Measurements from ENCODE around the gene RSPO1. TPM values are rescaled to one million over a fixed set of nuclear protein-coding genes. Genes with fewer than 3 reads are reported as not detected.

The RSPO1 gene
- total and polyA plus RNA-seq, 2 of the 4 experiments (the other 2 are of a cell fraction), result not detected

DNA sequence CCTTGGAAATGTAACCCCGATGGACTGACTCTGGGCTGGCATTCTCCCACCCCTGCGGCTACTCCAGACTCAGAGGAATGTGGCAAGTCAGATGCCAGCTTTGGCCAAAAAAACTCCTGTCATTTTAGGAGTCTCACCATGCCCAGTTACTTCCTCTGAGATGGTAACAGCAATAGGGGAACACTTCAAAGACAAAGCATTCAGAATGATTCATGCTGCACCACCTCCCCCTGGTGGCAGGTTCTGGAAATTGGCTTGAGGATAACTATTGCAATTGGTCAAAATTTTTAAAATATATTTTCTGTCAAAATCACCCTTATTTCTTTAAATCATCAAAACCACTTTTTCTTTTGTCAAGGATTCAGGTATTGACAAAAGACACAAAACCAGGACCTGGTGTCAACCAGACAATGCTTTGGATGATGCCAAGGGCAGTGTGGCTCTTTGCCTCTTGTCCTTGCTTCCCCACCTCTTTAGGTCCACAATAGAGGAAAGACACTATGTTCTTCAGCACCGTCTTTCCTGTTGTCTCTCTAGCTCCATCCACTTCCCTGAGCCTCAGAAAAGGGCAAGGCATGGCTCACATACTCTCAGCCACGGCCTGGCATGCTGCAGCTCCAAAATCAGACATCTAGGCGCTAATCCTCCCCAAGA, 47.8 kb upstream of the RSPO1 start:
- POLR2A ChIA-PET (ENCODE audit: unreplicated experiment), result no interaction called here
- TF ChIP-seq MAFK (IDR thresholded peaks at IDR 0.05; ENCODE audit: low read depth, low read length) (no peak), MXI1 (IDR thresholded peaks at IDR 0.05; ENCODE audit: borderline replicate concordance, low read depth, low read length) (no peak), RAD21 (IDR thresholded peaks at IDR 0.05; ENCODE audit: low read length) (peak; percentile 88), FOS (IDR thresholded peaks at IDR 0.05; ENCODE audit: low read depth, low read length) (no peak), NFE2L2 (IDR thresholded peaks at IDR 0.05; ENCODE audit: low read depth, low read length) (no peak), BHLHE40 (IDR thresholded peaks at IDR 0.05; ENCODE audit: low read depth, low read length) (no peak), POLR2A (IDR thresholded peaks at IDR 0.05; ENCODE audit: low read depth, low read length) (peak; percentile 37; the same call in 1 of the 2 replicates), RCOR1 (IDR thresholded peaks at IDR 0.05; ENCODE audit: insufficient replicate concordance, low read length) (no peak), CEBPB (IDR thresholded peaks at IDR 0.05; ENCODE audit: low read depth, low read length) (no peak), SMC3 (IDR thresholded peaks at IDR 0.05; ENCODE audit: low read depth, low read length) (peak; percentile 83), MAZ (IDR thresholded peaks at IDR 0.05; ENCODE audit: borderline replicate concordance, low read depth, low read length) (no peak), RFX5 (IDR thresholded peaks at IDR 0.05; ENCODE audit: low read depth, low read length) (no peak)
- TF ChIP-seq, protein P1, sequence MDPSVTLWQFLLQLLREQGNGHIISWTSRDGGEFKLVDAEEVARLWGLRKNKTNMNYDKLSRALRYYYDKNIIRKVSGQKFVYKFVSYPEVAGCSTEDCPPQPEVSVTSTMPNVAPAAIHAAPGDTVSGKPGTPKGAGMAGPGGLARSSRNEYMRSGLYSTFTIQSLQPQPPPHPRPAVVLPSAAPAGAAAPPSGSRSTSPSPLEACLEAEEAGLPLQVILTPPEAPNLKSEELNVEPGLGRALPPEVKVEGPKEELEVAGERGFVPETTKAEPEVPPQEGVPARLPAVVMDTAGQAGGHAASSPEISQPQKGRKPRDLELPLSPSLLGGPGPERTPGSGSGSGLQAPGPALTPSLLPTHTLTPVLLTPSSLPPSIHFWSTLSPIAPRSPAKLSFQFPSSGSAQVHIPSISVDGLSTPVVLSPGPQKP (IDR thresholded peaks at IDR 0.05; ENCODE audit: borderline replicate concordance, low read depth, low read length), result no peak
- TF ChIP-seq, protein P2, sequence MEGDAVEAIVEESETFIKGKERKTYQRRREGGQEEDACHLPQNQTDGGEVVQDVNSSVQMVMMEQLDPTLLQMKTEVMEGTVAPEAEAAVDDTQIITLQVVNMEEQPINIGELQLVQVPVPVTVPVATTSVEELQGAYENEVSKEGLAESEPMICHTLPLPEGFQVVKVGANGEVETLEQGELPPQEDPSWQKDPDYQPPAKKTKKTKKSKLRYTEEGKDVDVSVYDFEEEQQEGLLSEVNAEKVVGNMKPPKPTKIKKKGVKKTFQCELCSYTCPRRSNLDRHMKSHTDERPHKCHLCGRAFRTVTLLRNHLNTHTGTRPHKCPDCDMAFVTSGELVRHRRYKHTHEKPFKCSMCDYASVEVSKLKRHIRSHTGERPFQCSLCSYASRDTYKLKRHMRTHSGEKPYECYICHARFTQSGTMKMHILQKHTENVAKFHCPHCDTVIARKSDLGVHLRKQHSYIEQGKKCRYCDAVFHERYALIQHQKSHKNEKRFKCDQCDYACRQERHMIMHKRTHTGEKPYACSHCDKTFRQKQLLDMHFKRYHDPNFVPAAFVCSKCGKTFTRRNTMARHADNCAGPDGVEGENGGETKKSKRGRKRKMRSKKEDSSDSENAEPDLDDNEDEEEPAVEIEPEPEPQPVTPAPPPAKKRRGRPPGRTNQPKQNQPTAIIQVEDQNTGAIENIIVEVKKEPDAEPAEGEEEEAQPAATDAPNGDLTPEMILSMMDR (conservative IDR thresholded peaks at IDR 0.05; ENCODE audit: low read depth, low read length), result peak; percentile 91
- TF ChIP-seq, protein P3, sequence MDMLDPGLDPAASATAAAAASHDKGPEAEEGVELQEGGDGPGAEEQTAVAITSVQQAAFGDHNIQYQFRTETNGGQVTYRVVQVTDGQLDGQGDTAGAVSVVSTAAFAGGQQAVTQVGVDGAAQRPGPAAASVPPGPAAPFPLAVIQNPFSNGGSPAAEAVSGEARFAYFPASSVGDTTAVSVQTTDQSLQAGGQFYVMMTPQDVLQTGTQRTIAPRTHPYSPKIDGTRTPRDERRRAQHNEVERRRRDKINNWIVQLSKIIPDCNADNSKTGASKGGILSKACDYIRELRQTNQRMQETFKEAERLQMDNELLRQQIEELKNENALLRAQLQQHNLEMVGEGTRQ (IDR thresholded peaks at IDR 0.05; ENCODE audit: low read depth, low read length), result no peak

More for the DNA sequence above, 47.8 kb upstream of the RSPO1 start:
- Histone ChIP-seq H4K8ac (ENCODE audit: low read depth in 2 of 2, low read length in 2 of 2) (no peak overlapping the region), H3K9me1 (ENCODE audit: insufficient read depth, low read length) (no peaks in the 10 kb centered on the region), H2BK120ac (ENCODE audit: low read depth, low read length) (no peak overlapping the region), H3K9ac (ENCODE audit: low read depth, low read length) (no peak overlapping the region), H4K91ac (ENCODE audit: insufficient read depth, low read depth, low read length) (no peak overlapping the region), H2BK5ac (ENCODE audit: low read depth, low read length, poor library complexity, severe bottlenecking) (no peak overlapping the region), H3K56ac (ENCODE audit: extremely low read depth, insufficient read depth, low read length) (no peak overlapping the region), H3K36me3 (ENCODE audit: control insufficient read depth, insufficient read depth, low read length) (peaks cover 30% of the 10 kb centered on the region), H3K4me3 (ENCODE audit: insufficient read depth, low read depth, low read length) (no peak overlapping the region), H3K4me2 (ENCODE audit: low read depth, low read length) (no peak overlapping the region), H2AK5ac (ENCODE audit: low read depth, low read length) (no peak overlapping the region), H2BK15ac (ENCODE audit: low read depth, low read length) (no peak overlapping the region), H3K27ac (ENCODE audit: insufficient read depth, low read length) (no peak overlapping the region), H3K18ac (ENCODE audit: low read depth, low read length) (no peak overlapping the region), H3K4ac (ENCODE audit: low read depth, low read length) (no peak overlapping the region), H4K5ac (ENCODE audit: low read depth, low read length) (no peak overlapping the region), H3K14ac (replicated peaks; ENCODE audit: low read depth, low read length) (no peak overlapping the region), H2AFZ (replicated peaks; ENCODE audit: low read length, poor library complexity) (peak overlapping the region; percentile 67), H3K9me3 (ENCODE audit: control insufficient read depth, insufficient read depth, low read length) (no peaks in the 10 kb centered on the region), H3K4me1 (ENCODE audit: control insufficient read depth, insufficient read depth, low read length) (0 out of 2 replicates have a peak, but pooled peaks cover 1% of the 10 kb centered on the region), H2AK9ac (replicated peaks; ENCODE audit: low read depth, low read length, poor library complexity) (peak overlapping the region; percentile 84), H3K79me1 (ENCODE audit: low read depth in 1 of 2, low read length in 2 of 2) (no peaks in the 10 kb centered on the region; a peak in 1 of 4 replicates), H2BK20ac (ENCODE audit: low read depth, low read length) (no peak overlapping the region), H4K20me1 (ENCODE audit: insufficient read depth, low read length) (no peaks in the 10 kb centered on the region), H3K27me3 (ENCODE audit: control insufficient read depth, insufficient read depth, low read length) (peaks cover 4% of the 10 kb centered on the region), H3K23ac (ENCODE audit: low read depth, low read length) (no peak overlapping the region)
- CTCF ChIA-PET, result interaction anchor here (0.6 to 2.5 kb wide), 11 partner anchors 8 to 227 kb away, joined by 3 to 27 read pairs (median 4); partner anchors contain the start of gene ZC3H12A
- intact Hi-C loops (cut with micrococcal nuclease) (loop anchor here (1.0 to 5.0 kb wide), 7 partner anchors 79 to 1105 kb away; partner anchors contain the start of genes MEAF6 and ZC3H12A), in situ Hi-C loops (cut with MboI; ENCODE audit: low sequenced_read_pairs) (loop anchor here (10.0 kb wide), 1 partner anchor 228 kb away; no protein-coding TSS in a partner anchor), dilution Hi-C loops (cut with HindIII; ENCODE audit: low sequenced_read_pairs, unreplicated experiment) (no loop called here)
- ATAC-seq (ENCODE audit: low read depth) (peak; percentile 98), DNase-seq (peak; percentile 61)
- BruUV-seq (replicated peaks), result no TSS peak
- 68% methylated on average over 5 of the region's 5 CpGs; no CpG with 5 or more reads in 1 of the 2 experiments for WGBS, 2 experiments (ENCODE audit: extremely low coverage in 2 of 2, insufficient read length in 1 of 2)

Measured in IMR-90 (cell line).